WERI-Rb-1 (cell line): ENCODE results near the gene ROR1.
A peak's percentile ranks its signal among the peaks of the same experiment; 100 is the strongest.

Source experiments
- DNase-seq: peaks from one replicate; pipeline ENCODE4 v3.0.0-alpha.2; 2020
- H3K27ac ChIP-seq: fragments of 250-450 bp; sonication (Bioruptor Pico); 2 replicates; pipeline ENCODE4 v1.5.1; 2020; ENCODE audit warnings: mild to moderate bottlenecking, moderate library complexity
- H3K27me3 ChIP-seq: fragments of 250-450 bp; sonication (Bioruptor Pico); 2 replicates; pipeline ENCODE4 v1.5.1; 2021; ENCODE audit warnings: mild to moderate bottlenecking, low read depth, moderate library complexity; ENCODE audit not compliant: insufficient read depth, severe bottlenecking
- H3K36me3 ChIP-seq: fragments of 250-450 bp; sonication (Bioruptor Pico); 2 replicates; pipeline ENCODE4 v1.5.1; 2020; ENCODE audit warnings: mild to moderate bottlenecking, moderate library complexity
- H3K4me3 ChIP-seq: 2 replicates; pipeline ENCODE4 v1.5.1; 2011; ENCODE audit warnings: low read depth, mild to moderate bottlenecking, control low read depth, low read length
- H3K9me3 ChIP-seq: fragments of 250-450 bp; sonication (Bioruptor Pico); 2 replicates; pipeline ENCODE4 v1.5.1; 2021; ENCODE audit warnings: mild to moderate bottlenecking, moderate library complexity; ENCODE audit not compliant: severe bottlenecking
- CTCF ChIP-seq: IDR thresholded peaks from 2 replicates; pipeline ENCODE4 v1.5.1; 2011; ENCODE audit warnings: low read depth, mild to moderate bottlenecking, control low read depth, inconsistent platforms, low read length

ROR1 gene

GRCh38 chr1:63892632-63893395, 119.0 kb downstream of the ROR1 start:
- H3K27ac ChIP-seq = peak overlapping the region; percentile 22; the same call in 1 of the 2 replicates
- H3K4me3 ChIP-seq = no peak overlapping the region
- TF ChIP-seq CTCF = no peak
- no peaks in the 10 kb centered on the region for H3K9me3 ChIP-seq
- no peaks in the 10 kb centered on the region for H3K36me3 ChIP-seq
- peak; percentile 57 for DNase-seq
- no peaks in the 10 kb centered on the region for H3K27me3 ChIP-seq

- no peak for TF ChIP-seq CTCF
- no peak for DNase-seq
- Histone ChIP-seq H3K36me3 (no peaks in the 10 kb centered on the region), H3K27ac (no peak overlapping the region), H3K27me3 (no peaks in the 10 kb centered on the region), H3K9me3 (no peaks in the 10 kb centered on the region), H3K4me3 (no peak overlapping the region)
Measured at GRCh38 chr1:63893976-63894375, 120.2 kb downstream of the ROR1 start.

DNA sequence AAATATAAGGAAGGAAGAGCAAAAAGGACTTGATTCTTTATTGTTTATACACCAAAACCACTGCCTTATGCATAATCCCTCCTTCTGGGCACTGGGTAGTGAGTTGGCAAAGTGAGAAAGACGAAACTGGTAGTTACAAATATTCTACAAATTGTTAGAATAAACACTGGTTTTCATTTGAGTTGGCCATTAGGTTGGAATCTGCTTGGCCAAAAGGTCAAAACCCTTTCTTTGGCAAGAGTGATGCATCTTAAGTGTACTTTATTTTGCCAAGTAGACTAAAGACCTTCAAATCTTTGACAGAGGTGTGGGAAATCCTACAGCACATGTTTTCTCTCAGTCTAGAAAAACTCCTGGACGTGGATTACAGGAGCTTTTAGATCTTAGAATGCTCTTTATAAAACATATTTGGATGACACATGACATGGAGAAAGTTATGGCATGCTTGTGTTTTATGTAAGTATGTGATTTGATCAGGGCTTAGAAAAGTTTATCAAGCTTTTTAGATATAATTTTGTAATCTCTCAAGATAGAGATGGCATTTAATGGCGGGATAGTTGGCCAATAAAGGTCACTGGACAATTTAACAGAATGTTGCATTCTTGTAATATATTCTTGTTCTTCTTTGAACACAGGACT, 120.9 kb downstream of the ROR1 start:
- H3K27ac ChIP-seq = no peak overlapping the region
- no peaks in the 10 kb centered on the region for H3K27me3 ChIP-seq
- no peaks in the 10 kb centered on the region for H3K9me3 ChIP-seq
- no peak for TF ChIP-seq CTCF
- H3K36me3 ChIP-seq = no peaks in the 10 kb centered on the region
- H3K4me3 ChIP-seq = no peak overlapping the region
- no peak for DNase-seq

DNA sequence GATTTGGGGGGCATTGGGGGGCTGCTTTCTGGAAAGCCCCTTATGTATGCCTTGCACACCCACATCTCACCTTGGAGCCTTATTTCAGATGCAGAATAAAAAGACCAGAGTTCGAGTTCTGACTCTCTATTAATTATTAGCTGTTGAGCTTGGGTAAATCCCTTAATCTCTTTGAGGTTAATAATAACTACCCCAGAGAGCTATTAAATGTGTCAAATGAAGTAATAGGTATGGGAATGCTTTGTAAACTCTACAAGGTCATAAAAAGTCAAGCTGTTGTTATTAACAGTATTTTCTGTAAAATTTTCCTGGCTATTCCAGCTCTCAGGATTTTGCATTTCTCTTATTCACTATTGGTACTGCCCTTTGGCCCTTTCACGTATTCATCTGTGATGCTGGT, 122.9 kb downstream of the ROR1 start:
- Histone ChIP-seq H3K9me3 (no peaks in the 10 kb centered on the region), H3K4me3 (no peak overlapping the region), H3K36me3 (no peaks in the 10 kb centered on the region), H3K27me3 (no peaks in the 10 kb centered on the region), H3K27ac (no peak overlapping the region)
- no peak for DNase-seq
- TF ChIP-seq CTCF = no peak

DNA sequence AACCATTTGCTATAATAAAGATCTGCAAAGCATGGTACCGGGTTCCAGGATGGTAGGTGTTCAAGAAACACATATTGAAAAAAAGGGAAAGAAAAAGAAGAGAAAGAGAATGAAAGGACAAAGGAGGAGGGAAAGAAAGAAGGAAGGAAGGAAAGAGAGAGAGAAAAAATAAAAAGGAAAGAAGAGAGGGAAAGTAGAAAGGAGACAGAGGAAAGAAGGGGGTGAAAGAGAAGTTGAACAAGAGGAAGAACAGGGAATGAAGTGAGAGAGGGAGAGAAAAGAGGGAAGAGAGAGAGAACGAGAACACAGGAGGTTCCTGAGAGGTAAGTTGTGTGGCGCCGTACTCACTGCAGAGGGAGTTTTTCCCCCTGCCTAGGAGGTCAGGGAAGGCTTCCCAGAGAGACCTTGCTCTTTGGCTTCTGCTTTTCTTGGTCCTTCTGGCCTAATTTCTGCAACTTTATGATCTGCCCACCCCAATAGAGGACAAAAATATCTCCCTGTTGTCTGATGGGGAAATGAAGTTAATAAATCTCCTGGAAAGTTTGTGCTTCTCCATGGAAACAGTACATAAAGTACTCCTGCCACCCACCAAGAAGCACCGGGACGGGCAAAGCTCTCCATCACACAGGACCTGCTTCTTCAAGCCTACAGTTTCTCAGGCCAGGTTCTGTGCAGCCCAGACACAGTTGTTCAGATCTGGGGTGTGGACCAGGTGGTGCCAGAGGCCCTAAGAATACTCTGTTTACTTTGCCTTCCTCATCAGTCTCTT, 124.8 kb downstream of the ROR1 start:
- Histone ChIP-seq H3K36me3 (no peaks in the 10 kb centered on the region), H3K27me3 (no peaks in the 10 kb centered on the region), H3K4me3 (no peak overlapping the region), H3K27ac (no peak overlapping the region), H3K9me3 (no peaks in the 10 kb centered on the region)
- no peak for DNase-seq
- no peak for TF ChIP-seq CTCF
